HEK293 (cell line): ENCODE measurements around the gene STK36.

Experiments used
- CTCF ChIA-PET: fragments of 350-600 bp; formaldehyde crosslinking; extraction: SDS; loops from one replicate; lab custom pipeline; 2021; ENCODE audit warnings: antibody characterized with exemption; lab: Yijun Ruan, JAX
- POLR2A ChIA-PET: fragments of 300-600 bp; formaldehyde crosslinking; extraction: SDS; loops from one replicate; lab custom pipeline; 2020; ENCODE audit warnings: antibody characterized with exemption, inconsistent platforms; lab: Yijun Ruan, JAX
- H3K27ac ChIP-seq: fragments of 200-500 bp; sonication (Bioruptor generic); 2 replicates; pipeline ENCODE4 v1.5.1; 2014; ENCODE audit warnings: low read depth, low read length, control low read depth, inconsistent platforms; ENCODE audit errors: extremely low read depth
- H3K36me3 ChIP-seq, 2 experiments: fragments of 200-500 bp in 1 of 2; sonication (Bioruptor generic) in 1 of 2; 1 replicate in 1 of 2; 2 replicates in 1 of 2; pipeline ENCODE4 v1.5.1; 2014 to 2017; ENCODE audit warnings: inconsistent platforms in 2 of 2, low read length in 2 of 2; ENCODE audit not compliant: control insufficient read depth in 2 of 2, insufficient read depth in 1 of 2
- H3K4me1 ChIP-seq: fragments of 200-500 bp; sonication (Bioruptor generic); 2 replicates; pipeline ENCODE4 v1.5.1; 2014; ENCODE audit warnings: mild to moderate bottlenecking, low read length, inconsistent platforms; ENCODE audit not compliant: control insufficient read depth, insufficient read depth
- H3K4me3 ChIP-seq: 2 replicates; pipeline ENCODE4 v1.5.1; 2011; ENCODE audit warnings: low read depth, mild to moderate bottlenecking, control low read depth, low read length, moderate library complexity
- H3K9me3 ChIP-seq: fragments of 200-500 bp; sonication (Bioruptor generic); 2 replicates; pipeline ENCODE4 v1.5.1; 2014; ENCODE audit warnings: low read depth, low read length, inconsistent platforms; ENCODE audit not compliant: control insufficient read depth, insufficient read depth
- RBAK ChIP-seq: fragments of 450-650 bp; formaldehyde crosslinking; IDR thresholded peaks from 2 replicates; pipeline ENCODE4 v1.5.1; 2016; ENCODE audit warnings: missing biosample characterization, missing genetic modification characterization
- ZBTB44 ChIP-seq: fragments of 450-650 bp; IDR thresholded peaks from 2 replicates; pipeline ENCODE4 v1.5.1; 2018; ENCODE audit warnings: missing biosample characterization, mild to moderate bottlenecking, missing genetic modification characterization
- ZSCAN4 ChIP-seq: fragments of 450-650 bp; formaldehyde crosslinking; IDR thresholded peaks from 2 replicates; pipeline ENCODE4 v1.5.1; 2017; ENCODE audit warnings: missing biosample characterization, missing genetic modification characterization

Gene STK36

GRCh38 chr2:218746960-218747359, 75.1 kb downstream of the STK36 start (continued):
- no peak for TF ChIP-seq ZBTB44

- POLR2A ChIA-PET: no interaction called here
- TF ChIP-seq ZSCAN4 (tag by site-specific recombination): no peak
- TF ChIP-seq RBAK (tag by site-specific recombination): no peak
- Histone ChIP-seq H3K4me3 (no peak overlapping the region), H3K9me3 (no peaks in the 10 kb centered on the region), H3K36me3 (peaks cover 54 to 96% of the 10 kb centered on the region in 2 experiments), H3K4me1 (no peaks in the 10 kb centered on the region), H3K27ac (no peak overlapping the region)
- CTCF ChIA-PET: no interaction called here
Observed at GRCh38 chr2:218748741-218749441, 77.0 kb downstream of the STK36 start.
